Activated CD4-positive, alpha-beta T cell treated with anti-CD3 and anti-CD28 coated beads, Interleukin-2, amount 50 U/mL, for 1 hour (primary cell): ENCODE measurements around the gene PRKN.
"Not testable (repeated sequence)": the region's sequence is repeated elsewhere in the genome, so short reads cannot be mapped to it uniquely, and the experiment has no call there.

Source experiments
- DNase-seq: peaks from one replicate; pipeline ENCODE4 v3.0.0-alpha.2; 2020

The PRKN gene

GRCh38 chr6:162531391-162531790 lies 196.2 kb downstream of the PRKN start:
- DNase-seq: not testable (repeated sequence)

GRCh38 chr6:162528538-162528937 lies 199.0 kb downstream of the PRKN start:
- no peak for DNase-seq

- no peak for DNase-seq
Measured at GRCh38 chr6:162526960-162527359, 200.6 kb downstream of the PRKN start.

GRCh38 chr6:162525181-162525580 lies 202.4 kb downstream of the PRKN start:
- no peak for DNase-seq

- no peak for DNase-seq
Measured at GRCh38 chr6:162512744-162513143, 214.8 kb downstream of the PRKN start.

- DNase-seq: no peak
Measured at GRCh38 chr6:162497389-162497788, 230.2 kb downstream of the PRKN start.

- no peak for DNase-seq
Measured at GRCh38 chr6:162493917-162494316, 233.6 kb downstream of the PRKN start.

GRCh38 chr6:162491637-162492036 lies 235.9 kb downstream of the PRKN start:
- no peak for DNase-seq

GRCh38 chr6:162489101-162489976 lies 238.2 kb downstream of the PRKN start:
- no peak for DNase-seq

- no peak for DNase-seq
Measured at GRCh38 chr6:162488444-162488843, 239.1 kb downstream of the PRKN start.

GRCh38 chr6:162485464-162485863 lies 242.1 kb downstream of the PRKN start:
- DNase-seq: no peak

GRCh38 chr6:162481938-162482337 lies 245.6 kb downstream of the PRKN start:
- DNase-seq: no peak

GRCh38 chr6:162481320-162481719 lies 246.2 kb downstream of the PRKN start:
- DNase-seq: no peak

- no peak for DNase-seq
Measured at GRCh38 chr6:162478192-162478671, 249.3 kb downstream of the PRKN start.

GRCh38 chr6:162474722-162475121 lies 252.8 kb downstream of the PRKN start:
- no peak for DNase-seq

- DNase-seq: no peak
Measured at GRCh38 chr6:162471842-162472241, 255.7 kb downstream of the PRKN start.

GRCh38 chr6:162468326-162468725 lies 259.2 kb downstream of the PRKN start:
- DNase-seq: no peak

- DNase-seq: no peak
Measured at GRCh38 chr6:162467679-162468078, 259.9 kb downstream of the PRKN start.

- DNase-seq: no peak
Measured at GRCh38 chr6:162463576-162463975, 264.0 kb downstream of the PRKN start.

GRCh38 chr6:162459985-162460384 lies 267.6 kb downstream of the PRKN start:
- no peak for DNase-seq

- DNase-seq: no peak
Measured at GRCh38 chr6:162450358-162450757, 277.2 kb downstream of the PRKN start.

- DNase-seq: no peak
Measured at GRCh38 chr6:162448294-162448693, 279.3 kb downstream of the PRKN start.

- DNase-seq: no peak
Measured at GRCh38 chr6:162443101-162443500, 284.5 kb downstream of the PRKN start.

- DNase-seq: no peak
Measured at GRCh38 chr6:162442687-162443086, 284.9 kb downstream of the PRKN start.

- no peak for DNase-seq
Measured at GRCh38 chr6:162441991-162442390, 285.6 kb downstream of the PRKN start.
